ENCODE data around the gene GDPD4.

GRCh38 chr11:77203901-77204753 is 97.4 kb downstream of the GDPD4 start:
- TF ChIP-seq ARNT (IDR thresholded peaks at IDR 0.05) (no peak), SUZ12 (IDR thresholded peaks at IDR 0.05) (no peak), BHLHE40 (IDR thresholded peaks at IDR 0.05; ENCODE audit: borderline replicate concordance) (no peak)
